NCI-H524 (cell line): ENCODE measurements around the gene APOL5.
"Not testable (repeated sequence)": the region's sequence is repeated elsewhere in the genome, so short reads cannot be mapped to it uniquely, and the experiment has no call there.

Source experiments
- DNase-seq, 2 experiments: peaks; one replicate each; lab custom pipeline; 2025; lab: John Stamatoyannopoulos, UW

The APOL5 gene

GRCh38 chr22:35717572-35717971 is at the start of gene APOL5:
APOL5 (plus strand) TSS chr22:35717872; CDS start chr22:35717872, 0 bp downstream.
- no peak for DNase-seq

DNA sequence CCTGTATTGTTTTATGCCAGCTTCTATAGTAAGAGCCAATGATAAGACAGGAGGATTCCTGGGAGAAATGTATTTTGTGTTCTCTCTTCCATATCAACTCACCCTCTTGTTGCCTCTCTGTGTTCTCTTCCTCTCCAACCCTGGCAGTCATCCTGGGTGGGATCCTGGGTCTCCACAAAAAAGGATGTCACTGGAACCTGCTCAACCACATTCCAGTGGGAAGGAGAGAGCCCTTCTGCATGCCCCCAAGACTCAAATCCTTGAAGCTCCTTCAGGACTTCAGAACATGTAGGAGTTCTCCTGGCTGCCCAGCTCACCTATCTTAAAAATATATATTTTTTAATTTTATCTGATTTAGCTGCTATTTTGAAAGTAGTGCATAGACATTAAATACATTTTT is 43.3 kb upstream of the APOL5 start:
- DNase-seq, result no peak

GRCh38 chr22:35676065-35676464 is 41.6 kb upstream of the APOL5 start:
- DNase-seq, result not testable (repeated sequence)

GRCh38 chr22:35677460-35678187 is 40.0 kb upstream of the APOL5 start:
- no peak for DNase-seq

DNA sequence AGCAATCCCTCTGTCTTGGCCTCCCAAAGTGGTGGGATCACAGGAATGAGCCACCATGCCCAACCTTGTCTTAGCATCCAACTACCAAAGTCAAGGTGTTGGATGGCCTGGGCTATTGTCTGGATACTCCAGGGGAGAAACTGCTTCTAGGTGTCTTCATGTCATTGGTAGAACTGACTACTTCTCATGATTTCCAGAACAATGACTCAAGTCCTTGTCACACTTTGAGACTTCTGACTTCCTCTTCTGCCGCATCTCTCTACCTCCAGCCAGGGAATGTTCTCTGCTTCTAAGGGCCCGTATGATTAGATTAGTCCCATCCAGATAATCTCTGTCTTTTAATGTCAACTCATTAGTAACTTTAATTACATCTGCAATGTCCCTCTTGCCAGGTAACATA is 38.8 kb upstream of the APOL5 start:
- no peak for DNase-seq

GRCh38 chr22:35679492-35679891 is 38.2 kb upstream of the APOL5 start:
- DNase-seq, result not testable (repeated sequence)

GRCh38 chr22:35681454-35682052 is 36.1 kb upstream of the APOL5 start:
- DNase-seq, result no peak

- DNase-seq, result no peak
These were observed 34.1 kb upstream of the APOL5 start for GRCh38 chr22:35683560-35683959.

- DNase-seq, result peak in 1 of 2 experiments; percentile 74
These were observed 33.4 kb upstream of the APOL5 start for GRCh38 chr22:35684270-35684700.

DNA sequence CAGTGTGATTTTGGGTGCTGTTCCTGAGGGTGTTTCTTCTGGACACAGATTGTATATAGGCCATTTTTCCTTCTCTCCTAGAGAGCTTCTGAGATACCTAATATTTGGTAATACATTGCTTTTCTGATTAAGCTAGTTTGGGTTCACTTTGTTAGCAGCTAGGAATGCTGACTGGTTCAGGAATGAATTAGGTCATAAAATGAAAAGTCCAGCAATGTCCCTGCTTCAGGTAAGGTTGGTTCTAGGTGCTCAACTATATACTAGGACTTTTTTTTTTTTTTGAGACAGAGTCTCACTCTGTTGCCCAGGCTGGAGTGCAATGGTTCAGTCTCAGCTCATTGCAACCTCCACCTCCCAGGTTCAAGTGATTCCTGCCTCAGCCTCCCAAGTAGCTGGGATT is 32.9 kb upstream of the APOL5 start:
- no peak for DNase-seq

DNA sequence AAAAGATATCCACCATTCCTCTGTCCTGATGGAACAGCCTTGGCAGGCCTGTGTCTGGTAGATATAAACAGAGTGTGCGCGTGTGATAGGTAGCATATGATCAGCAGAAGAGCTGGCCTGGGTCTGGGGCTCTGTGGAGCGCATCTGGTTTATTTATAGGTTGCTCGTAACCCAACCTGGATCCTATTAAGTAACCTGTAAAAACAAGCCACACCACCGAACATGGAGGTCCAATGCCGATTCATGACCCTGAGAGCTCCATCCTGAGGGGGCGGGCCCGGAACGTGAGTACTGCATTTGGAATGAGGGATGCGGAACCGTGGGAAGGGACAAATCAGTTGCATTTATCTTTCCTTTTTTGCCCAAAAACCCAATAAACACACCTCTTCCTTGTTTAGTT is 31.9 kb upstream of the APOL5 start:
- no peak for DNase-seq

DNA sequence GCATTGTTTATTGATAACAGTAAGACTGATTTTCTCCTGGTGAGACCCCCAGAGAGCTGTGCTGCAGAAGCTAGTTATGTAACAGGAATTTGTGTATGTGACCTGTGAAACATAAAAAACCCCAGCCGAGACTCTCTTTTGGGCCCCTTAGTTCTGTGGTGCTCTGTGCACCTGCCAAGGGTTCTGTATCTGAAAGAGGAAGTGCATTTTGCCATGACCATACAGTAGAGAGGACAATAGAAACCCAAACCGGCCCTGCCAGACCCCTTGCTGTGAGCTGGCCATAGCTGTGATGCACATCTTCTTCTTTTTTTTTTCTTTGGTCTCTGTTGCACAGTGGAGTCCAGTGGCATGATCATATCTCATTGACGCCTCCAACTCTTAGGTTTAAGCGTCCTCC is 31.4 kb upstream of the APOL5 start:
- no peak for DNase-seq

DNA sequence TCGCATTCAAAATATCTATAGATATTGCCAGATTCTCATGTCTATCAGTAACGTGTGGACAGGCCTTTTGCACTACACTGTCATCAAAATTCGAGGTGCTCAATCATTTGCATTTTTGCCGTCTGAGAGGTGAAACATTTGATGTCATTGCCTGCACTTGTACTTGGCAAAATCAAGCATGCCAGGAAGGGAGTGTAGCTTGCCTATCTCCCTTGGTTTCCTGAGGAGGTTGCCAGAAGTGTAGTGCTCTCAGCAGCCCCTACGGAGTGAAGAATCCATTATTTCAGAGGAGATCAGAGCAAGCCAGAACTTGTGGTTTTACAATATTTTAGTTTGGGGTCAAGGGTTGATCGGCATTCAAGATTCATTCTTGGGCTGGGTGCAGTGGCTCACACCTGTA is 30.2 kb upstream of the APOL5 start:
- no peak for DNase-seq

GRCh38 chr22:35688913-35689675 is 28.6 kb upstream of the APOL5 start:
- DNase-seq, result no peak

DNA sequence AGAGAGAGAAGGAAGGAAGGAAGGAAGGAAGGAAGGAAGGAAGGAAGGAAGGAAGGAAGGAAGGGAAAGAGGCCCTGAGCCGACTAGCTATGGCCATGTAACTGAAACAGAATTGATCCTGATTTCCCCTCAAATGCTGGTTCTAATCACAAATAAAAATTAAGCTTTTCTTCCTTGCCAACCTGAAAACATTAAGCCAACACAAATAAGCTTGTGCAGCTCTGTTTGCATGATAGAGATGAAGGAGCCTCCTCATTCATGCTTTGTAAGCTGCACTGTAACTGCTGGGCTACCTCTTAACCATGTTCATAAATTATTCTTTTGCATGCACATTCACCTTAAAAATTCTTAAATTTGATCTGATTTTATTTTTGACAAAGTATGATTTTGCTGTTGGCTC is 27.7 kb upstream of the APOL5 start:
- DNase-seq, result no peak

DNA sequence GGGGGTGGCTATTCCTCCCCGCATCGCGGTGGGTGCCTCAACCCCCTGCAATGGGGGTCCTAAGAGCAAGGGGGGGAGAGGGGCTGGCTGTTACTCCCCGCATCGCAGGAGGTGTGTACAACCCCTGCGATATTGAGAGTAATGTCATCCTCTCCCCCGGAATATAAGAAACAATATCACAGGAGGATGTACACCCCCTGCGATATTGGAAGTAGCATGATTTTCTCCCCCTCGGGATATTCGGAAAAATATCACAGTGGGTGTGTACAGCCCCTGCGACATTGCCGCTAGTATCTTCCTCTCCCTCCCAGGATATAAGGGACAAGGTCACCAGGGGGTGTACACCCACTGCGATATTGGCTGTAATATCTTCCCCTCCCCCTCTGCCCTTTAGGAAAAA is 22.5 kb upstream of the APOL5 start:
- no peak for DNase-seq

- DNase-seq, result no peak
These were observed 20.5 kb upstream of the APOL5 start for GRCh38 chr22:35697142-35697541.

- not testable (repeated sequence) for DNase-seq
These were observed 17.8 kb upstream of the APOL5 start for GRCh38 chr22:35699852-35700251.

- DNase-seq, result no peak
These were observed 13.6 kb upstream of the APOL5 start for GRCh38 chr22:35703861-35704584.

DNA sequence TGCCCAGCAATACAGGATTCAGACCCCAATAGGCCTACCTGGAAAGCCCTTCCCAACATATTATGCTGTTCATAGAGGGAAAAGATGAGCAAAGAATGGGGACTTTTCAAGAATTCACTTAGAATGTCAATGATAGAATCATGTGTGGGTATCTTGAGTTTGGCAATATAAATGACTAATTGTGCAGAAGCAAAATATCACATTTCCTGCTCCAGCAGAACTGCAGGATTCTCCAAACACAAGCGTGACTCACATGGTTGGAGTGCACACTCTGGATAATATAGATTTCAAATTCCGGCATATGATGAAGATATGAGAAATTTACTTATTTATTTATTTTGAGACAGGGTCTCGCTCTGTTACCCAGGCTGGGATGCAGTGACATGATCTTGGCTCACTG is 12.5 kb upstream of the APOL5 start:
- DNase-seq, result no peak

DNA sequence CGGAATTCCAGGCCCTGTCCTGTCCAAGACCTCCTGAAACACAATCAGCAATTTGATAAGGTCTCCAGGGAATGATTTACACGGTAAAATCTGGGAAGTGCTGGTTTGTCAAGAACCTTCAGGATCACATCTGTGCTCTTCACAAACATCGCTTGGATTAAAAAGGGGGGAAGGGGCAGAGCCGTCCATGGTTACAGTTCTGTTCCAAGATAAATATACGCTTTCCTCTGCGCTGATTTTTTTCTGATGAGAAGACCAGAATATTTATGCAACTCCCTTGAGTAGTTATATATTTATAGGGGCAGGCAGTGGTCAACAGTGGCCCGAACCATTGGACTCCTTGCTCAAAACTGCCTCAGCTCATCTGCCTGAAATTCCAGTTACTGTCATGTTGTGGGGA is 9.2 kb upstream of the APOL5 start:
- peak in 1 of 2 experiments; percentile 16 for DNase-seq

GRCh38 chr22:35708917-35709316 is 8.8 kb upstream of the APOL5 start:
- no peak for DNase-seq
